K562 (cell line): ENCODE results near the gene CTTNBP2.

Source experiments
- CBX1 ChIP-seq: sonication (generic); IDR thresholded peaks from 2 replicates; pipeline ENCODE4 v1.6.1; 2016; ENCODE audit warnings: antibody characterized with exemption, low read depth, mild to moderate bottlenecking
- CHCHD3 ChIP-seq: fragments of 250-450 bp; sonication (Bioruptor Pico); IDR thresholded peaks from 2 replicates; pipeline ENCODE4 v2.1.2; 2022; ENCODE audit warnings: mild to moderate bottlenecking
- EGR1 ChIP-seq: fragments of 450-650 bp; conservative IDR thresholded peaks from 2 replicates; pipeline ENCODE4 v1.6.1; 2017; ENCODE audit warnings: mild to moderate bottlenecking
- FOS ChIP-seq: IDR thresholded peaks from 3 replicates; pipeline ENCODE4 v1.6.1; 2011; ENCODE audit not compliant: insufficient read length; ENCODE audit errors: extremely low read depth
- FOXM1 ChIP-seq, 2 experiments: fragments of 450-650 bp in 1 of 2; sonication (generic) in 1 of 2; formaldehyde crosslinking in 1 of 2; IDR thresholded peaks; 2 replicates each; pipeline versions ENCODE4 v1.6.1 to v1.9.0; 2017 to 2022; ENCODE audit warnings: low read depth in 2 of 2, mild to moderate bottlenecking in 2 of 2, missing genetic modification reagents in 1 of 2, moderate library complexity in 1 of 2
- LEF1 ChIP-seq: fragments of 450-650 bp; IDR thresholded peaks from 2 replicates; pipeline ENCODE4 v1.6.1; 2016; ENCODE audit warnings: mild to moderate bottlenecking
- POLR2A ChIP-seq: fragments of 450-650 bp; conservative IDR thresholded peaks from 2 replicates; pipeline ENCODE4 v1.6.1; 2016
- POLR2G ChIP-seq: fragments of 200-400 bp; formaldehyde crosslinking; IDR thresholded peaks from 2 replicates; pipeline ENCODE4 v1.6.1; 2017; ENCODE audit warnings: low read depth, mild to moderate bottlenecking, antibody characterized with exemption, low read length, moderate library complexity
- PRPF4 ChIP-seq: fragments of 200-400 bp; formaldehyde crosslinking; IDR thresholded peaks from one replicate; pipeline ENCODE4 v1.6.1; 2017; ENCODE audit warnings: low read length, low read depth, mild to moderate bottlenecking; ENCODE audit not compliant: insufficient read depth, poor library complexity, severe bottlenecking
- SMC3 ChIP-seq: conservative IDR thresholded peaks from 2 replicates; pipeline ENCODE4 v1.6.1; 2011; ENCODE audit warnings: low read depth, low read length, improper control_type of control experiment; ENCODE audit not compliant: insufficient read depth
- STAT5A ChIP-seq: IDR thresholded peaks from 2 replicates; pipeline ENCODE4 v1.6.1; 2012; ENCODE audit warnings: low read length, inconsistent platforms, borderline replicate concordance
- ZNF766 ChIP-seq: fragments of 200-800 bp; sonication (Bioruptor generic); conservative IDR thresholded peaks from 2 replicates; pipeline ENCODE4 v1.6.1; 2016; ENCODE audit warnings: missing genetic modification characterization, missing compliant biosample characterization
- TF ChIP-seq, protein P1 (sequence below), 3 experiments: IDR thresholded peaks in 2 of 3; conservative IDR thresholded peaks in 1 of 3; 2 replicates each; pipeline ENCODE4 v1.5.1; 2011 to 2012; ENCODE audit warnings: low read length in 3 of 3, mild to moderate bottlenecking in 3 of 3, control low read depth in 2 of 3, improper control_type of control experiment in 1 of 3, inconsistent platforms in 1 of 3, low read depth in 1 of 3, mixed read lengths in 1 of 3, moderate library complexity in 1 of 3; ENCODE audit not compliant: insufficient read depth in 2 of 3

DNA sequence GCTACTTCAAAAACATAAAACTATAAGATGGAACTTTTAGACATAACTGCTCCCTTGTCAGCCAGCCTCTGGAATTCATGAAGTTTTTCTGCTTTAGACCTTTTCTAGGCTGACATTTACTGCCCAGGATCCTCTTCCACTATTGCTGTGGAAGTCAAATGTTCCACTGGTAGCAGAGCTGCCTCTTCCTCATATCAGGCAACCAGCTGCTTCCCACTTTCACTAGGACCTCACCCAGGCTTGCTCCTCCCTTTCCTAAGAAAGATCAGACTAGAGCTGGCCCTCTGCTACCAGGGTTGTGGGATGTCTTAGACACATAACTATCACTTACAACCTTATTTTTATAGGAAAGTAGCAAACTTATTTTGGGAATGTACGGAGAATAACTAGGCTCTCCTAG is 121.5 kb downstream of the CTTNBP2 start:
- TF ChIP-seq CHCHD3 (CRISPR knock-in tag) (no peak), SMC3 (no peak), PRPF4 (no peak), CBX1 (no peak), LEF1 (no peak), FOS (no peak), EGR1 (no peak), POLR2A (no peak), POLR2G (no peak), ZNF766 (CRISPR knock-in tag) (no peak), STAT5A (no peak), FOXM1 (IDR thresholded peaks at IDR 0.05; ENCODE audit: low read depth) (no peak), FOXM1 (CRISPR knock-in tag; IDR thresholded peaks at IDR 0.05; ENCODE audit: low read depth) (no peak)
- TF ChIP-seq, protein P1, sequence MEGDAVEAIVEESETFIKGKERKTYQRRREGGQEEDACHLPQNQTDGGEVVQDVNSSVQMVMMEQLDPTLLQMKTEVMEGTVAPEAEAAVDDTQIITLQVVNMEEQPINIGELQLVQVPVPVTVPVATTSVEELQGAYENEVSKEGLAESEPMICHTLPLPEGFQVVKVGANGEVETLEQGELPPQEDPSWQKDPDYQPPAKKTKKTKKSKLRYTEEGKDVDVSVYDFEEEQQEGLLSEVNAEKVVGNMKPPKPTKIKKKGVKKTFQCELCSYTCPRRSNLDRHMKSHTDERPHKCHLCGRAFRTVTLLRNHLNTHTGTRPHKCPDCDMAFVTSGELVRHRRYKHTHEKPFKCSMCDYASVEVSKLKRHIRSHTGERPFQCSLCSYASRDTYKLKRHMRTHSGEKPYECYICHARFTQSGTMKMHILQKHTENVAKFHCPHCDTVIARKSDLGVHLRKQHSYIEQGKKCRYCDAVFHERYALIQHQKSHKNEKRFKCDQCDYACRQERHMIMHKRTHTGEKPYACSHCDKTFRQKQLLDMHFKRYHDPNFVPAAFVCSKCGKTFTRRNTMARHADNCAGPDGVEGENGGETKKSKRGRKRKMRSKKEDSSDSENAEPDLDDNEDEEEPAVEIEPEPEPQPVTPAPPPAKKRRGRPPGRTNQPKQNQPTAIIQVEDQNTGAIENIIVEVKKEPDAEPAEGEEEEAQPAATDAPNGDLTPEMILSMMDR (IDR thresholded peaks at IDR 0.05 in 2 of 3, conservative IDR thresholded peaks at IDR 0.05 in 1 of 3; ENCODE audit: insufficient read depth in 2 of 3, low read depth in 1 of 3, low read length in 3 of 3) = no peak
